Activated CD8-positive, alpha-beta T cell treated with anti-CD3 and anti-CD28 coated beads for 36 hours (primary cell): ENCODE data around the gene PIK3AP1. TPM values are rescaled to one million over a fixed set of nuclear protein-coding genes. Genes with fewer than 3 reads are reported as not detected.
A peak's percentile ranks its signal among the peaks of the same experiment; 100 is the strongest.
"Not testable (repeated sequence)": the region's sequence is repeated elsewhere in the genome, so short reads cannot be mapped to it uniquely, and the experiment has no call there.

Experiments
- ATAC-seq: fragments of 200-7000 bp; cut with Tn5 transposase; one replicate; pipeline ENCODE4 v1.10.0; 2021; ENCODE audit warnings: mild to moderate bottlenecking, moderate library complexity
- CTCF ChIA-PET: fragments of 350-600 bp; sonication (Branson Sonifier 250); formaldehyde crosslinking; loops from one replicate; lab custom pipeline; 2021; ENCODE audit warnings: antibody characterized with exemption; lab: Charles Lee
- POLR2A ChIA-PET: fragments of 350-600 bp; sonication (Branson Sonifier 250); formaldehyde crosslinking; loops from one replicate; lab custom pipeline; 2021; ENCODE audit warnings: antibody characterized with exemption; lab: Charles Lee
- DNase-seq: peaks from one replicate; pipeline ENCODE4 v3.0.0-alpha.2; 2020
- H3K27ac Mint-ChIP-seq: one replicate; pipeline ENCODE4 v1.8.0; 2021; ENCODE audit warnings: mild to moderate bottlenecking, mixed read lengths
- H3K27me3 Mint-ChIP-seq: one replicate; pipeline ENCODE4 v1.8.0; 2021; ENCODE audit warnings: mixed read lengths
- H3K36me3 Mint-ChIP-seq: one replicate; pipeline ENCODE4 v1.8.0; 2021; ENCODE audit warnings: low read depth, mixed read lengths
- H3K4me1 Mint-ChIP-seq: one replicate; pipeline ENCODE4 v1.8.0; 2021; ENCODE audit warnings: low read depth, mixed read lengths
- H3K4me3 Mint-ChIP-seq: one replicate; pipeline ENCODE4 v1.8.0; 2021; ENCODE audit warnings: mild to moderate bottlenecking, moderate library complexity, mixed read lengths
- H3K9me3 Mint-ChIP-seq: one replicate; pipeline ENCODE4 v1.8.0; 2021; ENCODE audit warnings: mixed read lengths
- CTCF ChIP-seq: fragments of 200-600 bp; IDR thresholded peaks from one replicate; pipeline ENCODE4 v1.8.0; 2022; ENCODE audit warnings: antibody characterized with exemption, mild to moderate bottlenecking
- intact Hi-C: fragments of 100-400 bp; cut with micrococcal nuclease; formaldehyde crosslinking; loops from one replicate; pipeline ENCODE4 v1.10.0; 2022
- total RNA-seq, 2 experiments: library from RNA; stranded (reverse); gene quantifications; one replicate each; pipeline ENCODE4 v1.2.3, GENCODE V29; 2021

PIK3AP1 gene
- total RNA-seq, 2 experiments from 2014 or later: 4.1 to 4.7 TPM

DNA sequence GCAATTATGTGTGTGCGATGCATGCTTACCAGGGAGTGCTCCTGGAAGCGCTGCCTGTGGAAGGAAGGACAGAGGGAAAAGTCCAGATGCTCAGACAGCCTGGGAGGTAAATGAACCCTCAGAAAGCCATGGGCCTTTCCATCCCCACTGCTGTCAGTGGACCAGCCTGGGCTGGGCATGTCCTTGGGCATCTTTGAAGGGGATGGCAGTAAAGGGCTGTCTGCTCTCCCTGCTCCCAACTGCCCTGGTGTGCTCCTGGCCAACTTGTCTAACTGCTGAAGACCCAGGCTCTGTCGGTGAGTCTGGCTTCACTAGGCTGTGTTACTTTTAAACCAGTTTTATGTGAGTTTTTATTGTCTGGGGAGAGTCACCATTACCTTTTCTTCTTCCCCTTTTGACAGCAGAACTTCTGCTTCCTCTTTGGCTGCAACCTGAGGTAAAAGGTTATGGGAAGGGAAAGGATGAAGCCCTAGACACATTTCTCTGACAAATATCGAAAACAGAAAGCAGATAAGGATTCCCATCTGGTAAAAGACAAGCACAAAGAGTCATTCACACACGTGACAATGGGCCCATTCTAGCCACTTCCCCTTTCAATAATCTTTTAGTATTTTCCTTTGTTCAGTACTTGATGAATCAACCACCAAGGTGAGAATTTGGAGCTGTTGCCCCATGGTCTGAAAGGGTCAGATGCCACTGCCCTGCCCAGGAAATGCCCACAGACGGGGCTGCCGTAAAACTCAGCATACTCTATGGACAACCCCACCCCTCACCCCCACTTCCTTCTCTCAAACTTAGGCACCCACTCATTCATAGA lies 27.6 kb upstream of the PIK3AP1 start:
- Mint-ChIP-seq H3K4me3 (no peak overlapping the region), H3K27me3 (no peaks in the 10 kb centered on the region), H3K4me1 (peaks cover 10% of the 10 kb centered on the region), H3K9me3 (no peaks in the 10 kb centered on the region), H3K36me3 (no peaks in the 10 kb centered on the region), H3K27ac (peak overlapping the region; percentile 63)
- no peak for TF ChIP-seq CTCF
- POLR2A ChIA-PET: interaction anchor here (0.8 kb wide), 1 partner anchor 102 kb away, joined by 3 read pairs; no protein-coding TSS in a partner anchor
- CTCF ChIA-PET: interaction anchor here (0.9 to 2.2 kb wide), 4 partner anchors 11 to 449 kb away, joined by 3 to 4 read pairs (median 4); no protein-coding TSS in a partner anchor
- intact Hi-C loops: no loop called here
- peak; percentile 50 for DNase-seq
- peak; percentile 77 for ATAC-seq

DNA sequence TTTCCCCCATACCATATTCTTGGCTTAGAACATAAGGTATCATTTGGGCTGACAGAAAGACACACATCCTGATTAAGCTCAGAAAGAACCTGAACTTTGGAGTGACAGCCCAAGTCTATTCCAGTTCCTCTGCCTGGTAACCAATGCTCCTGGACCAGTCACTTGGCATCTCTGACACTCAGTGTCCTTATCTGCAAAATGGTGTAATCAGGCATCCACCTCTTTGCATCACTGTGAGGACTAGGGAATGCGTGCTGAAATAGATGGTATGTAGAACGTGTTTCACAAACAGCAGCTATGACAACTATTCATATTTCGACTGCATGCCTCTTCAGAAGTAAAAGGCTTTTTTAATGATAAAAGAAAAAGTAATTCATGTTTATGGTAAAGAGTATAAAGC lies 26.2 kb upstream of the PIK3AP1 start:
- POLR2A ChIA-PET: no interaction called here
- intact Hi-C loops: no loop called here
- CTCF ChIA-PET: interaction anchor here (0.8 to 1.4 kb wide), 4 partner anchors 28 to 106 kb away, joined by 3 to 4 read pairs (median 4); no protein-coding TSS in a partner anchor

DNA sequence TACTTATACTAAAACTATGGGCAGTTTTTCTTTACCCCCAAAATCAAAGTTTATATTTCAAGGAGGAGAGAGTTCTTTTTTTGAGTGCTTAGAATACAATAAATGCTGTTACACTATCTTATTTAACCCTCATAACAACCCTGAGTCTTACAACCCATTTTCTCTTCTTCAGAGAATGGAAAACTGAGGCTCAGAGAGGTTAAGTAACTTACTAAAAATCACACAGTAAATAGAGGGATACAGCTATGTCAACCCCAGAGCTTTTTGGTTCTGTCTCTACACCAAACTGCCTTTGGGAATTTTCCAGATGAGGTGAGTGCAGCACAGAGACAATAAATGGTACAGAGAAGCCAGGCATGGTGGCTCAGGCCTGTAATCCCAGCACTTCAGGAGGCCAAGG lies 25.6 kb upstream of the PIK3AP1 start:
- Mint-ChIP-seq H3K27me3 (peaks cover under 1% of the 10 kb centered on the region), H3K36me3 (no peaks in the 10 kb centered on the region), H3K4me1 (peaks cover 10% of the 10 kb centered on the region), H3K4me3 (no peak overlapping the region), H3K9me3 (no peaks in the 10 kb centered on the region), H3K27ac (no peak overlapping the region)
- ChIA-PET CTCF (interaction anchor here (0.8 to 1.4 kb wide), 4 partner anchors 27 to 106 kb away, joined by 3 to 4 read pairs (median 4); no protein-coding TSS in a partner anchor), POLR2A (no interaction called here)
- TF ChIP-seq CTCF: no peak
- ATAC-seq: no peak
- intact Hi-C loops: no loop called here
- DNase-seq: no peak

More for the DNA sequence above, 26.2 kb upstream of the PIK3AP1 start:
- no peaks in the 10 kb centered on the region for H3K27me3 Mint-ChIP-seq
- H3K36me3 Mint-ChIP-seq: no peaks in the 10 kb centered on the region
- ATAC-seq: no peak
- no peak overlapping the region for H3K4me3 Mint-ChIP-seq
- H3K9me3 Mint-ChIP-seq: no peaks in the 10 kb centered on the region
- no peak for TF ChIP-seq CTCF
- DNase-seq: no peak
- no peak overlapping the region for H3K27ac Mint-ChIP-seq
- H3K4me1 Mint-ChIP-seq: peaks cover 10% of the 10 kb centered on the region

DNA sequence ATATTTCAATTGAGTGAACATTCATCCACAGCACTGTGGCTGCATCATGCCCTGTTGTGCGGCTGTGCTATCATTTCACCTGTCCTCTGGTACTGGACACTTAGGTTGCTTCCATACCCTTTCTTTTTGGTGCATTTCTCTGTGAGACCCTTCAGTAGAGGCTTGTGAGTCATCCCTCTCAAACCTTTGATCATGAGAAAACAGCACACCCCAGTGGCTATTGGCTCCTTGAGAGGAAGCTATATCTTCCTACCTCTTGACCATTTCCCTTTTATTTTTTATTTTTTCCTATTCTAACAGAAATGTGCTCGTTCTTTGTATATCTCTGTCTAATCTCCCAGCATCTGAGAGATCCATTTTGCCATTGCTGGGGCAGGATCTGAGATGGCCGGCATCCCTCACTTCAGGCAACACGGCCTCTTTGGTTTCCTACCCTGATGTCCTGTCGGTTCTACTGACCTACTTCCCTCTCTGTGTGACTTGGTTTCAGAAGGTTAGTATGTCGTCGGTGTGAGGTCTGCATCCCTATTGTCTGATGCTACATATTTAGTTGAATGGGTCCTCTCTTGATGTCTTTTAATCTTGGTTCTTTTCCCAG lies 23.8 kb upstream of the PIK3AP1 start:
- Mint-ChIP-seq H3K27ac (no peak overlapping the region), H3K4me1 (peaks cover 10% of the 10 kb centered on the region), H3K36me3 (no peaks in the 10 kb centered on the region), H3K9me3 (no peaks in the 10 kb centered on the region), H3K4me3 (no peak overlapping the region), H3K27me3 (peaks cover 2% of the 10 kb centered on the region)
- no peak for TF ChIP-seq CTCF
- CTCF ChIA-PET: interaction anchor here (1.3 kb wide), 1 partner anchor 101 kb away, joined by 3 read pairs; no protein-coding TSS in a partner anchor
- ATAC-seq (no peak), DNase-seq (no peak)
- POLR2A ChIA-PET: no interaction called here
- intact Hi-C loops: loop anchor here (5.0 kb wide), 1 partner anchor 102 kb away; no protein-coding TSS in a partner anchor

DNA sequence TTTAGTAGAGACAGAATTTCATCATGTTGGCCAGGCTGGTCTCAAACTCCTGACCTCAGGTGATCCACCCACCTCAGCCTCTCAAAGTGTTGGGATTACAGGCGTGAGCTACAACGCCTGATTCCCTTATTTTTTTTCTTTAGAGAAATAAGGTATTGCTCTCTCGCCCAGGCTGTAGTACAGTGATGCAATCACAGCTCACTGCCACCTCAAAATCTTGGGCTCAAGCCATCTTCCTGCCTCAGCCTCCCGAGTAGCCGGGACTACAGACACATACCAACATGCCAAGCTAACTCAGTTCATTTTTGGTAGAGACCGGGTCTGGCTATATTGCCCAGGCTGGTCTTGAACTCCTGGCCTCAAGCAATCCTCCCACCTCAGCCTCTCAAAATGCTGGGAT lies 21.2 kb upstream of the PIK3AP1 start:
- H3K27me3 Mint-ChIP-seq, H3K4me1 Mint-ChIP-seq, POLR2A ChIA-PET, H3K4me3 Mint-ChIP-seq, DNase-seq, H3K27ac Mint-ChIP-seq, ATAC-seq, H3K9me3 Mint-ChIP-seq, H3K36me3 Mint-ChIP-seq: not testable (repeated sequence)
- CTCF ChIA-PET: interaction anchor here (2.1 kb wide), 1 partner anchor 101 kb away, joined by 8 read pairs; no protein-coding TSS in a partner anchor
- intact Hi-C loops: loop anchor here (5.0 kb wide), 1 partner anchor 99 kb away; no protein-coding TSS in a partner anchor
